Mucosa of rectum (tissue), 2 donors: ENCODE results near the gene TYW1B.
"Not testable (repeated sequence)": the region's sequence is repeated elsewhere in the genome, so short reads cannot be mapped to it uniquely, and the experiment has no call there.

Source experiments
- H3K27ac ChIP-seq, 2 donors: one replicate each; pipeline ENCODE4 v1.7.0; 2013; ENCODE audit warnings: inconsistent platforms in 2 of 2, low read depth in 2 of 2, low read length in 2 of 2
- H3K27me3 ChIP-seq, 2 donors: one replicate each; pipeline ENCODE4 v1.7.0; 2013; ENCODE audit warnings: low read length in 2 of 2; ENCODE audit not compliant: control insufficient read depth in 2 of 2, insufficient read depth in 2 of 2
- H3K36me3 ChIP-seq, 2 donors: one replicate each; pipeline ENCODE4 v1.7.0; 2013; ENCODE audit warnings: low read length in 2 of 2; ENCODE audit not compliant: control insufficient read depth in 2 of 2, insufficient read depth in 2 of 2
- H3K4me1 ChIP-seq, 2 donors: one replicate each; pipeline ENCODE4 v1.7.0; 2013; ENCODE audit warnings: low read length in 2 of 2, mild to moderate bottlenecking in 1 of 2; ENCODE audit not compliant: control insufficient read depth in 2 of 2, insufficient read depth in 2 of 2
- H3K4me3 ChIP-seq, 2 donors: one replicate each; pipeline ENCODE4 v1.7.0; 2013; ENCODE audit warnings: low read length in 2 of 2
- H3K9ac ChIP-seq, 2 donors: one replicate each; pipeline ENCODE4 v1.7.0; 2013; ENCODE audit warnings: low read length in 2 of 2, low read depth in 1 of 2, mild to moderate bottlenecking in 1 of 2
- H3K9me3 ChIP-seq, 2 donors: one replicate each; pipeline ENCODE4 v1.7.0; 2013; ENCODE audit warnings: low read length in 2 of 2; ENCODE audit not compliant: control insufficient read depth in 2 of 2
- donor health status: healthy.
- donor health status: Normal muscosa, but diverticular disease.

TYW1B gene

GRCh38 chr7:72790048-72790697 lies 37.8 kb downstream of the TYW1B start:
- not testable (repeated sequence) for H3K27me3 ChIP-seq, H3K4me3 ChIP-seq, H3K4me1 ChIP-seq, H3K36me3 ChIP-seq, H3K9me3 ChIP-seq, H3K9ac ChIP-seq, H3K27ac ChIP-seq

GRCh38 chr7:72785166-72785955 lies 42.6 kb downstream of the TYW1B start:
- H3K9ac ChIP-seq = no peak overlapping the region
- no peaks in the 10 kb centered on the region for H3K36me3 ChIP-seq
- H3K4me3 ChIP-seq = no peak overlapping the region
- no peaks in the 10 kb centered on the region for H3K9me3 ChIP-seq
- no peaks in the 10 kb centered on the region for H3K4me1 ChIP-seq
- H3K27ac ChIP-seq = no peak overlapping the region
- H3K27me3 ChIP-seq = no peaks in the 10 kb centered on the region

GRCh38 chr7:72783601-72784370 lies 44.2 kb downstream of the TYW1B start:
- H3K9me3 ChIP-seq, H3K4me1 ChIP-seq, H3K36me3 ChIP-seq, H3K27me3 ChIP-seq, H3K27ac ChIP-seq, H3K9ac ChIP-seq, H3K4me3 ChIP-seq: not testable (repeated sequence)

GRCh38 chr7:72781631-72782030 lies 46.4 kb downstream of the TYW1B start:
- no peaks in the 10 kb centered on the region for H3K4me1 ChIP-seq
- H3K9me3 ChIP-seq = no peaks in the 10 kb centered on the region
- no peaks in the 10 kb centered on the region for H3K36me3 ChIP-seq
- H3K9ac ChIP-seq = no peak overlapping the region
- H3K27me3 ChIP-seq = no peaks in the 10 kb centered on the region
- no peak overlapping the region for H3K27ac ChIP-seq
- no peak overlapping the region for H3K4me3 ChIP-seq

- no peak overlapping the region for H3K9ac ChIP-seq
- H3K27ac ChIP-seq = no peak overlapping the region
- H3K4me3 ChIP-seq = no peak overlapping the region
- H3K27me3 ChIP-seq = no peaks in the 10 kb centered on the region
- no peaks in the 10 kb centered on the region for H3K4me1 ChIP-seq
- H3K9me3 ChIP-seq = no peaks in the 10 kb centered on the region
- H3K36me3 ChIP-seq = no peaks in the 10 kb centered on the region
These were observed 46.8 kb downstream of the TYW1B start for GRCh38 chr7:72781161-72781560.

- not testable (repeated sequence) for H3K4me3 ChIP-seq, H3K27me3 ChIP-seq, H3K27ac ChIP-seq, H3K36me3 ChIP-seq, H3K9me3 ChIP-seq, H3K9ac ChIP-seq, H3K4me1 ChIP-seq
These were observed 47.6 kb downstream of the TYW1B start for GRCh38 chr7:72780289-72780894.

GRCh38 chr7:72777167-72777566 lies 50.8 kb downstream of the TYW1B start:
- not testable (repeated sequence) for H3K4me1 ChIP-seq, H3K27me3 ChIP-seq

GRCh38 chr7:72772627-72773026 lies 55.4 kb downstream of the TYW1B start:
- H3K27ac ChIP-seq, H3K4me3 ChIP-seq, H3K27me3 ChIP-seq, H3K9ac ChIP-seq, H3K36me3 ChIP-seq, H3K4me1 ChIP-seq, H3K9me3 ChIP-seq: not testable (repeated sequence)

More at GRCh38 chr7:72777167-72777566, 50.8 kb downstream of the TYW1B start:
- H3K9me3 ChIP-seq, H3K9ac ChIP-seq, H3K4me3 ChIP-seq, H3K36me3 ChIP-seq, H3K27ac ChIP-seq: not testable (repeated sequence)

GRCh38 chr7:72766994-72767393 lies 61.0 kb downstream of the TYW1B start:
- not testable (repeated sequence) for H3K36me3 ChIP-seq, H3K27ac ChIP-seq, H3K9me3 ChIP-seq, H3K4me3 ChIP-seq, H3K27me3 ChIP-seq, H3K4me1 ChIP-seq, H3K9ac ChIP-seq

- Histone ChIP-seq H3K4me1 (no peaks in the 10 kb centered on the region), H3K9me3 (peaks cover 0 to 3% of the 10 kb centered on the region in 2 donors), H3K36me3 (no peaks in the 10 kb centered on the region), H3K27me3 (no peaks in the 10 kb centered on the region), H3K9ac (no peak overlapping the region), H3K27ac (no peak overlapping the region), H3K4me3 (no peak overlapping the region)
These were observed 67.4 kb downstream of the TYW1B start for GRCh38 chr7:72760602-72761001.
